Parathyroid adenoma (tissue), 2 donors: ENCODE results near the gene ZIC5.

Source experiments
- H2AFZ ChIP-seq: fragments of 300-600 bp; sonication (generic); one replicate; pipeline ENCODE4 v1.7.0; 2017; ENCODE audit warnings: antibody characterized with exemption, mild to moderate bottlenecking
- H3K27ac ChIP-seq: fragments of 300-600 bp; sonication (generic); one replicate; pipeline ENCODE4 v1.7.0; 2017
- H3K27me3 ChIP-seq: fragments of 300-600 bp; sonication (generic); one replicate; pipeline ENCODE4 v1.7.0; 2017; ENCODE audit warnings: low read length; ENCODE audit not compliant: control insufficient read depth, insufficient read depth
- H3K36me3 ChIP-seq: fragments of 300-600 bp; sonication (generic); one replicate; pipeline ENCODE4 v1.7.0; 2017; ENCODE audit warnings: low read length; ENCODE audit not compliant: control insufficient read depth, insufficient read depth
- H3K4me1 ChIP-seq: fragments of 300-600 bp; sonication (generic); one replicate; pipeline ENCODE4 v1.7.0; 2017; ENCODE audit warnings: control low read depth
- H3K4me2 ChIP-seq: fragments of 300-600 bp; sonication (generic); one replicate; pipeline ENCODE4 v1.7.0; 2017; ENCODE audit warnings: low read length
- H3K4me3 ChIP-seq: fragments of 300-600 bp; sonication (generic); one replicate; pipeline ENCODE4 v1.7.0; 2017; ENCODE audit warnings: low read depth, low read length
- H3K79me2 ChIP-seq: fragments of 300-600 bp; sonication (generic); one replicate; pipeline ENCODE4 v1.7.0; 2017; ENCODE audit warnings: control low read depth
- H3K9ac ChIP-seq: fragments of 300-600 bp; sonication (generic); one replicate; pipeline ENCODE4 v1.7.0; 2017; ENCODE audit warnings: mild to moderate bottlenecking
- H3K9me3 ChIP-seq: fragments of 300-600 bp; sonication (generic); one replicate; pipeline ENCODE4 v1.7.0; 2017; ENCODE audit warnings: low read length; ENCODE audit not compliant: control insufficient read depth
- CTCF ChIP-seq: fragments of 300-600 bp; sonication (generic); IDR thresholded peaks from one replicate; pipeline ENCODE4 v1.7.0; 2017; ENCODE audit warnings: antibody characterized with exemption, mild to moderate bottlenecking
- donor health status: primary hyperparathyroidism.

The ZIC5 gene

DNA sequence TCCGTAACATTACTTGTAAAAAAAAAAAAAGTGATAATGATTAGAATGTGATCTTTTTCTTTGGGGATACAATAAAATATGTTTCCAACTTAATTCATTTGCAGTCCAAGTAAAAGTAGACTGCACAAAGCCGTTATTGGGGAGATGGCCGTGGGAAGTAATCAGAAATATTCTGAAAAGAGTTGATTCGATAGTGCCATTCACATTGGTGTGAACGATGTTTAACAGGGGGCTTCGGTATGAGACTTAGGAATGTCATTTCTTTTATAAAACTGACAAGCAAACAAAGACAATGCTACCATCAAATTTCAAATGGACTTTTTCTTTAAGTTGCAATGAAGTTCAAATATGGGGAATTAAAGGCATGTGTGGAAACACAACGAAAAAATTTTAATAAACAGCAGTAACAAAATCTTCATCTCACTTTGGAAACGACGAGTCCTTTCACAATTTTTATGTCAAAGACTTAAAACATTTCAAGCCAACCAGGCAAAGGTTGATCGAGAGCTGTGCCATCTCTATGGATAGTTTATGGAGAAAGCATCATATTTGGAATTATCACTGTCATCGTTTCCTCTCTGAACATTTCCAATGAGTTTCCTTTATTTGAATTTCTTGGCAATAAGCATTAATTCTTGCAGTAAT lies 1.7 kb upstream of the ZIC5 start:
- H2AFZ ChIP-seq = no peak overlapping the region
- no peaks in the 10 kb centered on the region for H3K36me3 ChIP-seq
- no peak overlapping the region for H3K27ac ChIP-seq
- H3K4me2 ChIP-seq = no peak overlapping the region
- no peak overlapping the region for H3K4me3 ChIP-seq
- no peaks in the 10 kb centered on the region for H3K4me1 ChIP-seq
- no peaks in the 10 kb centered on the region for H3K79me2 ChIP-seq
- TF ChIP-seq CTCF = no peak
- peaks cover 42% of the 10 kb centered on the region for H3K27me3 ChIP-seq
- H3K9ac ChIP-seq = no peak overlapping the region
- no peaks in the 10 kb centered on the region for H3K9me3 ChIP-seq

- no peaks in the 10 kb centered on the region for H3K79me2 ChIP-seq
- TF ChIP-seq CTCF = no peak
- no peak overlapping the region for H3K9ac ChIP-seq
- no peak overlapping the region for H3K4me2 ChIP-seq
- H3K27ac ChIP-seq = no peak overlapping the region
- no peak overlapping the region for H3K4me3 ChIP-seq
- peaks cover 48% of the 10 kb centered on the region for H3K27me3 ChIP-seq
- no peaks in the 10 kb centered on the region for H3K36me3 ChIP-seq
- H2AFZ ChIP-seq = no peak overlapping the region
- H3K9me3 ChIP-seq = no peaks in the 10 kb centered on the region
- no peaks in the 10 kb centered on the region for H3K4me1 ChIP-seq
These were observed 694 bp upstream of the ZIC5 start for GRCh38 chr13:99972190-99972731.

DNA sequence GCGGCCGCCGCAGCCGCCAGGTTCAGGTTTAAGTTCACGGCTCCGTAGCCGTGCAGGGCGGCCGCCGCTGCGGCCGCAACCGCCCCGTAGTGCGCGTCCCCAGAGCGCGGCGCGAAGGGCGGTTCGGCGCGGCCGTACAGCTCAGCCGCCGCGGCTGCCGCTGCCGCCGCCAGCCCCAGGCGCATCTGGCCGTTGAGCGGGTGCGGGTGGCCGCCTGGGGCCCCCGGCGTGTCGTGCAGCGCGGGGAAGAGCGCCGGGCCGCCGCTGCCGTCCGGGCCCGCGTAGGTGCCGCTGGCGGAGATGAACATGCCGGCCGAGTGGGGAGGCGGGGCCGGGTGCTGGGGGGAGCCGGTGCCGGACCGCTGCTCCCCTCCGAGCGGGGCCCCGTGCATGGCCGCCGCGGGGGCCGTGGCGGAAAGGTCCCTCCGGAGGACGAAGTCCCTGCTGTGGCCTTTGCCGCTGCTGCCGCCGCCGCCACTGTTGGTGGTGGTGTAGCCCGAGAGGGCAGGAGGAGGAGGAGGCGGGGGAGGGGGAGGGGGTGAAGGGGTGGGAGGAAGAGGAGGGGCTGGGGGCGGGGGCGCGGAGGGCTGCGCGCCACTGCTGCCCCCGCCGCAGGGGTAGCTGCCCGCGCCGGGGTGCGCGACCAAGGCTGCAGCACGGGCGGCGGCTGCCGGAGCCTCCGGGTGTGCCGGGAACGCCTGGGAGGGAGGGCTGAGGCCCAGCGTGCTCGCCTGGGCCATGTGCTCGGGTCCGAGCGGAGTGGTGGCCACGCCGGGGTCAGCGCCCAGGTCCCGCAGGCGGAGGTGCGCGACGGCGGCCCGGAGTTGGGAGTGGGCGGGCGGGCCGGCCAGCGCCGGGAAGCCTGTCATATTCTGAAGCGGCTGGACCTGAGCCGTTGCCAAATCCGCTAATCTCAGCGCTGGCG lies 654 bp downstream of the ZIC5 start:
- Histone ChIP-seq H3K4me3 (no peak overlapping the region), H3K27ac (no peak overlapping the region)

GRCh38 chr13:99969919-99970650 lies 1.5 kb downstream of the ZIC5 start:
- H3K27ac ChIP-seq = no peak overlapping the region
- H2AFZ ChIP-seq = no peak overlapping the region
- H3K9ac ChIP-seq = no peak overlapping the region
- no peaks in the 10 kb centered on the region for H3K4me1 ChIP-seq
- H3K27me3 ChIP-seq = peaks cover 44% of the 10 kb centered on the region
- H3K4me3 ChIP-seq = no peak overlapping the region
- H3K4me2 ChIP-seq = peak overlapping the region; percentile 34
- no peaks in the 10 kb centered on the region for H3K79me2 ChIP-seq
- H3K9me3 ChIP-seq = no peaks in the 10 kb centered on the region
- no peaks in the 10 kb centered on the region for H3K36me3 ChIP-seq
- no peak for TF ChIP-seq CTCF

More for the DNA sequence above, 654 bp downstream of the ZIC5 start:
- Histone ChIP-seq H3K9me3 (no peaks in the 10 kb centered on the region), H3K4me1 (no peaks in the 10 kb centered on the region), H3K9ac (no peak overlapping the region), H3K79me2 (no peaks in the 10 kb centered on the region), H3K27me3 (peaks cover 46% of the 10 kb centered on the region), H3K4me2 (no peak overlapping the region), H3K36me3 (no peaks in the 10 kb centered on the region), H2AFZ (no peak overlapping the region)
- no peak for TF ChIP-seq CTCF
